ENCODE results near the gene GLIS1. TPM values are rescaled to one million over a fixed set of nuclear protein-coding genes. Genes with fewer than 3 reads are reported as not detected.

The GLIS1 gene
- total RNA-seq, 1 experiment from 2014 or later: 0.71 TPM

DNA sequence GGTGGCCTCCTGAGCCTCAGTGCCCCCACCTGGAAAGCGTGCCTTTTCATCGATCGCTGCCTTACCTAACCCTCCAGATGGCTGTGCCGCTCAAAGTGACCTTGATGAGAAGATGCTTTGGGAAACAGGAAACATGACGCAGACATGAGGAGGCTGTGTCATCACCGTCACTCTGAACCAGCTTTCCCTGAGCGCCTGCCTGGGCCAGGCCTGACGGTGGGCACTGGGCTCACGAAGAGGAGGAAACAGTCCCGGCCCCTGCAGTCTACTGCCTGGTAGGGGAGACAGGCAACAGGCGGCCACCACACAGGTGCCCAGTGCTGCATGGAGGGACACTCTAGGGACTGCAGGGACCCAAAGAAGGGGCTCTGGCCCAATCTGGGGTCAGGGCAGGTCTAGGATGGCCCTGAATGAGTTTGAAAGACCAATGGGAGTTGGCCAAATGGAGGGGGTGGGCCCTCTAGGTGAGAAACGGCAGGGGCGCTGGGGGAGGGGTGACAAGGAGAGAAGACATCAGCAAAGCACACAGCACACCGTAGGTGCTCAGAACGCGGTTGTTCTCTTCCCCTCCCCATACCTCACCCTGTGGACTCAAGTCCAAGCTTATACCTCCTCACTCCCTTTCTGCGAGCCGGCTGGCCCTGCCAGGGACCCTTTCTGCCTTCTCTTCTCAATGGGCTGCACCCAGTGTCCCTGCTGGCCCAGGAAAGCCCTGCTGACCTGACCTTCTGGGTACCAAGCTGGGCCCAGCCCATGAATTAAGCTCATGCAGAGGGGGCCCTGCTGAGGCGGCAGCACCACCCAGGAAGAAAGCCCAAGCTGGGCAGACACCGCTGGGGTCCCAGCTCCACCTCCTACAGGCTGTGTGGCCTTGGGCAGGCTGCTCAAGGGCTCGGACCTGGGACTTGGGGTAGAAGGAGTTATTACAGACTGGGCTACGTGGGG, 44.9 kb downstream of the GLIS1 start:
- peak; percentile 50 for DNase-seq (ENCODE audit: low read depth)

DNA sequence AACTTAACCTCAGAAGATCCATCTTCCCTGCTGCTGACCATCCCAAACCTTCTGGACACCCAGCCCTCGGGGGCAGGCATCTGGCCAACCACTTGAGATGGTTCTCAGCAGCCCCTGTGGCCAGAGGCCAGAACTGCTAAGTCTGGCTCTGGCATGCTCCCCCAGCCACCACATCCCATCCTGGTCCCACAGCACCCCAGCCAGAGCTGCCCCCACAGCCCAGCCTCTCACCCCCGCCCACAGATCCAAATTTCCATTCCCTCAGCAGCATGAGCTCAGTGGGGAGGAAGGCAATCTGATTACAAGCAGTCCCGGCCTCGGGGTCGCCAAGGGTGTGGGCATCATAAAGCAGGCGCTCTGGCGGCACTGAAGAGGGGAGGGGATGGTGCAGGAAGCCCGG, 45.6 kb downstream of the GLIS1 start:
- no peak for DNase-seq (ENCODE audit: low read depth)

DNA sequence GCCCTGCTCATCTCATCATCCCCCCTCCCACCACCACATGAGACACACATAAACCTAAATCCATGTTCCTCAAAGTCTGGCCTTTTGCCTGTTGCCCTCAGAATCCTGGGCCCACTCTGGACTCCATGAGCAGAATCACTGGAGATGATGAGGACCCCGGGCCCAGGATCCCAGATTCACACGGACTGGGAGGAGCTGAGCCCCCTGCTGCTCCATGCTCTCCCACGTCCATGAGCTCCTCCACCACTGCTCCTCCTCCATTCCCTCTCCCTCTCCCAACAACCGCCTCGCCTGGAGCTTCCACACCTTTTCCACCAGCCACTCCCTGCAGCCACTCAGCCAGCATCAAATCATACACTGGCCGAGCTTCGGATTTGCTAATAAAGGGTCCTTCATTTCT, 47.6 kb downstream of the GLIS1 start:
- no peak for DNase-seq (ENCODE audit: low read depth)

DNA sequence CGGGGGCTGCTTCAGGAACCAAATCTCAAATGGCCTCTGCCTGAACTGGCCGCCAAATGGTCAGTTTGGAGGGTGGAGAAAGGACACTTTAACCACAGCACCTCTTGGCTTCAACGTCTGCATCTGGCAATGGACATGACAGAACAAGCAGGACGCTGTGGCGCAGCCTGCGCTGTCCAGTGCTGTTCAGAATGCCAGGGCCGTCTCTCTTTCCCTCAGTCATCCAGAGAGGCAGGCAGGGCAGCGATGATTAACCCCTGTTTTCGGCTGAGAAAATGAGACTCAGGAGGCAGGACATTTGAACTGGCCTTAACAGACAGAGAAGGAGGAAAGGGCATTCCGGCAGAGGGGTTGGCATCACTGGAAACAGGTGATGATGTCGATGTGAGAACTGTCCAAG, 48.6 kb downstream of the GLIS1 start:
- no peak for DNase-seq (ENCODE audit: low read depth)

DNA sequence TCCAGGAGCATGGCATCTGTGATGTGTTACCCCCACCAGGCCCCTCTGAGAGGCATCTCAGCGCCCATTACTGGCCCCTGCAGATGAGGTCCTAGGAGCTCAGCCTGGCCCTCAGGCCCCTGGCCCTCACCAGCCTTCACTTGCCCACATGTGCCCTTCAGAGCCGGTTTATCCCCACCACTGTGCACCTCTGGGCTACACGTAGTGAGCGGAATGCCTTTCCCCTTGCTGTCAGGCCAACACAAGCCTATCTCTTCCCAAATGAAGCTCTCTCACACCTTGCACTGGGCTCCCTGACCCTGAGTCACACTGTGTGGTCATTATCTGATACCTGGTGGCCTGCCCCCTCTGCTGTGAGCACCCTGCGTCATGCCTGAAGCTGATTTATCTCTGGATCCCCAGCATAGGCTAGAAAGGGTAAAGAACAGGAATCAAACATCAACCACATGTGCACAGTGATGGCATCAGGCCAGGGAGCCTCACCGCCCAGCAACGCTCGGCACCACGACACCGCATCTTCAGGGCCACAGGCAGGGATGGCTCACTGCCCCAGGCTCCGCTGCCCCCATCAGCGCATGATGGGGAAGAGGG, 49.1 kb downstream of the GLIS1 start:
- no peak for DNase-seq (ENCODE audit: low read depth)

DNA sequence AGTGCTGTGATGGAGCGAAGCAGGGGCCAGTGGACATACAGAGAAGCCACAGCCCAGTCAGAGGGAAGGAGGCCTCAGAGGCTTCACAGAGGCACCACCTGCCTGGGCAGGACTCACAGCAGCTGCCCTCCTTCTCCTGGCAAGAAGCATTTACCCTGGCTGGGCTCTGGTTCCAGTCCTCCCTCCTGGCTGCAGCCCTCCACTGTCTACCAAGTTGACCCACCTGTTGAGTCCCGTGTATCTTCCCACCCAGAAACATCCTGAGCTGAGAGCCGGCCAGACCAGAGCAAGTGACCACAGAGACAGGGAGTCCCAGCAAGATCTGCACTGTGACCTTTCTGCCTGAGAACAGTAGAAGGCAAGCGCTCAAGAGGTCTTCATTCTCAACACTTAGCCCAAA, 49.7 kb downstream of the GLIS1 start:
- DNase-seq (ENCODE audit: low read depth): no peak

DNA sequence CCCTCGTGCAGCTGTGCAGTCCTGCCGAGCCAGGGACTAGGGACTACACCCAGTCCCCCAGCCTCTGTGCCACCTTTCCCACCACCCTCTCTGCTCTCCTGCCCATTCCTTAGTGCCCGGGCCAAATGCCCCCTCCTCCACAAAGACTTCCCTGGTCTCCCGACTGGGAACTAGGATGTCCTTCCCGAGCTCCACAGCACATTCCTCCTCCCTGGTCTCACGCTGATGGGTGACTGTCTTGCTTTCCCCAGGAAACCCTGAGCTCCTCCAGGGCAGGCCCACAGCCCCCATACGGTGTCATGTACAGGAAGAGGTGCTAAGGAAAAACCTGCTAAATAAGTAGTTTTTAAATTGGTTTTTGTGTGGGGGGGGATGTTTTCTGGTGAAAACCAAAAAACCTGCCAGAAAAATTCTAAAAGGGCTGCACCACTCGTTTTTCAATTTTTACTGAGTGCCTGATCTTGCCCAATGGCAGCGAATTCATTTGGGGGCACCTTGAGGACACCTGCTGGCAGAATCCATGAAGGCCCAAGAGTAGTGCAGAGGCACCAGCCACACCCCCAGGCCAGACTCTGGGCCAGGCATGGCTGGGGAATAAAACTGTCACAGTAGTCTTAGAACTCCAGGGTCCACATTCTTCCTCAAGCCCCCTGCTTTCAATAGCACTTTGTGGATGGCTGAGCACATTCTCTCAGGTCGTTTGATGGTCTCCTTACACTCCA, 50.4 kb downstream of the GLIS1 start:
- DNase-seq (ENCODE audit: low read depth): no peak

DNA sequence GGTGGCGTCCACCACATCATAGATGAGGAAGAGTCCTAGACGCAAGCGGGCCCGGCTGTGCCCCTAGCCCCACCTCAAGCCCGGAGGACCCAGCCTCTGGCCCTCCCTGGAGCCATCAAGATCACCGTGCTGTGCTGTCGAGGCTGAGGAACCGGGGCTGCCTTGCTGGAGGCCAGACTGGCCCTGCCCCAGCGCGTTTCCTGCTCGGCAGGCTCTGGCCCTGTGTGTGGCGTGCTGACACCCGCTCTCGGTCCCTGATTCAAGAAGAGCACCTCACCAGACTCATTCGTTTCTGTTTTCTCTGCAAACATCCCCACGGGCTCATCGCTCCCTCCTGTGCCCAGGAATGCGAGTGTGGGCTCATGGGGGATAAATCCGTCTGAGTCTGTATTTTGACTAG, 51.1 kb downstream of the GLIS1 start:
- no peak for DNase-seq (ENCODE audit: low read depth)

DNA sequence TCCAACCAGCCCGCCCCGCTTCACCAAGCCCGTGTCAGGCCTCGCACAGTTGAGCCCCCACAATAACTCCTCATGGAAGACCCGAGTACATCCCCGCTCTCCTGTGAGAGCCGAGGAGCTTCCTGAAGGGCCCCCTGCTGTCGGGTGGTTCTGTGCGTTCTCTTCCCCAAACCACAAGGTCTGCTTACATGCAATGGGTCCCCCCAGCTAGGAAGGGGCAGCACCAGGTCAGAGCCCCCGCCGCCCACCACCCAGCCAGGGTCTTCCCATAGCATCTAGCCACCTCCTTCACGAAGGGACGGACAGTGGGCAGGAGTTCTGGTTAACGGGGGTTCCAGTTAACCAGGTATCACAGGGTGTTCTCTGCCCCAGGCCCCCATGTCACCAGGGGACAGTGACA, 51.5 kb downstream of the GLIS1 start:
- no peak for DNase-seq (ENCODE audit: low read depth)

DNA sequence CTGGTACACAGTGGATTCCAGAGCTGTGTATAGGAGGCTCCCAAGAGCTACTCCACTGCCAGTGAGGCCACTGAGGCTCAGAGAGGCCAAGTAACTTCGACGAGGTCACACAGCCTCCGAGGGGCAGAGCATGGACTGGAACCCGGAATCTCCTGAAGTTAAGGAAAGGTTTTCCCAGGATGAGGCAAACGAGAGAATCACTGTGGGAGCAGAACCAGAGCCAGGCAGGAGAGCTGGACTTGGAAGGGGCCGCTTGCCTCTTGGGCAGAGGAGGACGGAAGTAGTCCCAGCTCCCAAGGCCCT, 52.0 kb downstream of the GLIS1 start:
- no peak for DNase-seq (ENCODE audit: low read depth)

DNA sequence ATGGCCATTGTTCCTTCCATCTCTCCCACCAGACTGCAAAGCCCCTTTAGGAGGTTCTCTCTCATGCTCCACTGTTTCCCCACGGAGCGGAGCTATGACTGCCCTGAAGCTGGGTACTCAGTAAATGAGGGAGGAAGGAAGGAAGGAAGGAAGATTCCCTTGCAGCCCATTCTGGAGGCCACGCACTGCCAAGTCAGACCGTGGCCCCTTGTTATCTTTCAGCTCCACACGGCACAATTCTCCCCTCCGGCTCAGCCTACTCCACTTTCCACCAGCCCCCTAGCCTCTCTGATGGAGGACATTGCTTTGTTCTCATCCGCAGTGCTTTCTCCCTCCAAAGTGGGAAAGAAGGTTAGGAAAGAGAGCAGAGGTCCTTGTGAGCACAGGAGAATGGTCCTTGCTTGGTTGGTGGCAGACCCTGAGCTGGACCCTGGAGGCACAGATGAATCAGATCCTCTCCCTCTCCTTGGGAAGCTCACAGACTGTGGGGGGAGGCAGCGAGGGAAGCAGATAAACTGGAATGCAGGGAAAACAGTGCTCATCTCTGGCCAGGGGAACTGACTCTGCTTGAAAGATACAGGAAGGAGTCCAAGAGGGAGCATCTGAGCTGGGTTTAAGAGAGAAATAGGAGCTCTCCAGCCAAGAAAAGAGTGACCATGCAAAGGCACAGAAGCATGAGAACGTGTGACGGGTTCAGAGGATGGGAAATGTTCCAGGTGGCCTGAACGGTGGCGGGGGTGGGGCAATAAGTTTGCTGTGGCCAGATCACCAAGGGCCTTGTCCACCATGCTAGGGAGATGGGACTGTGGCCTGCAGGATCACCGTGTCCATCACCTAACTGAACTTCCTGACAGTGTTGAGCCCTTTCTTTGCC, 52.6 kb downstream of the GLIS1 start:
- peak; percentile 23 for DNase-seq (ENCODE audit: low read depth)

DNA sequence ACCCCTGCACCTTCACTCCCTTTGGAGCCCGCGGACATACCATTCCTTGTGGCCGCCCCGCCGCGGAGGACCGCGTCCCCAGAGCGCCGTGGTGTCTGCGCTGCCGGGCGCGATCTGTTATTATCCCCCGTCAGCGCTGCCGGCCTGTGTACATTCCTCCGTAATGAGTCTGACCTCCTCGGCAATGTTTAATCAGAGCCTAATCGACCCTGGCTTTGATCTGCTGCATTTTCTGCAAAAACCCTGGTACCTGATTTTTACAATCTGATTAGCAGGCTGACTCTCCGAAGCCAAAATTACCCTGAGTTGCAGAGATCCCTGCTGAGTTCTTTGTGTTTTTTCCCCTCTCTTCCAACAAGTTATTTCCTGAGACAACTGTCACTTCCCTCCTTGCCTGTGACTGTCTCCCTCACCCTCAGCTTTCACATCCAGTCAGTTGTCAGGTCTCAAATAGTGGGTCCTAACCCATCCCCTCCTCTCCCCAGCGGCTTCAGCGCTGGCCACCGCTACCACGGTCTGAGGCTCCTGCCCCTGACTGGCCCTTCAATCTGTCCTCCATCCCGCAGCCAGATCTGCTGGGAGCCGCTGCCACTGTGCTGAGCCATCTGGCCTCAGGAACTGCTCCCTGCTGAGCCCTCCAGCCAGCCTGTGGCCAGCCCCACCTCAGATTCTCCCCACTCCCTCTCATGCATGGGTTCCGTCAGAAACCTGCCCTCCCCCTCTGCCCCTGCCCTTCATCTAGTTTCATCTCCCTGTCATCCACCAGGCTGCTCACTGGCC, 53.5 kb downstream of the GLIS1 start:
- peak; percentile 52 for DNase-seq (ENCODE audit: low read depth)

DNA sequence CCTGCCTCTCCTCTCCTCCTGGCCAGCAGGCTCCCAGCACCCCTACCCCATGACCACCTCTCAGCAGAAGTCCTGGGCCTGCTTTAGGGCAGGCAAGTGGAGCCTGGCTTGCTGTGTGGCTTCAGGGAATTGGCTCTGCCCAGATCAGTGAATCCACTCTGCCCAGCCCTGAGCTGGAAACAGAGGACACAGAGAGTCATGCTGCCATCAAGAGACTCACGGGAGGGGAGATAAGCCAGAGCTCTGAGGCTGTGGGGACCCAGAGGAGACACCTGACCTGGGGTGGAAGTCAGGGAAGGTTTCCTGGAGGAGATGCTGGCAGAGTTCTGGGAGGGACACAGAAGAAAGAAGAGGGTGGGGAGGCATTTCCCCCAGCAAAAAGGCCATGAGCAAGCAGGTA, 54.2 kb downstream of the GLIS1 start:
- DNase-seq (ENCODE audit: low read depth): no peak

DNA sequence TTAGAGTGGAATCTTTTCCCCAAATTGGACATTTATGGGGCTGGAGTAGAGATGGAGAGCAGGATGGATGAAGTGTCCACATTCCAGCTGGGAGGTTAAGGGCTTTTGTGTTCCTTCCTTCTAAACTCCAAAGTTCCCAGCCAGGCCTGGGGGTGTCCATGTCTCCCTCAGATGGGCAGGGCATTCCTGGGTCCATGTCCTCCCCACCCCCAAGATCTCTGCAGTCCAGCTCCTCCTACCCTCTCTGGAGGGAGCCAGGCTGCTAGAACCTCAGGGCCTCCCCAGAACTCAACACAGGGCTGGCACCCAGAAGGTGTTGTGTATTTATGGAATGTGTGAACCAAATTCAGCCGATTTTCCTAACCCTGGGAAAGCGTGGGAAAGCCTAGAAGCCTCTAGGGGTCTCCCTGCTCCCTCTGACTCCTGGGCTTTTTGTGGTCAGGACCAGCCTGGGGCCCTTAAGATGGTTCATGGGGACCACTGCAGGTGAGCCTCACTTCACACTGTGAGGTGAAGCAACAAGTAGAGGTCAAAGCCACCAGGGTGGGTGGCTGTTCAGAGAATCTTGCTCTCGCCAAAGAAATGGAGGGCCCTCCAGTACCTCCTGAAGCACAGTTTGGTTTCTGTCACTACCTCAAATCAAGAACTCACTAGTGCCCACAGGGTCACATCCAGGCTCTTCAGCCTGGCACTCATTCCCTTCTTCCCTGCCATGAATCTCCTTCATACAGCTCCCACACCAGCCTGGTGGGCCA, 54.8 kb downstream of the GLIS1 start:
- no peak for DNase-seq (ENCODE audit: low read depth)

DNA sequence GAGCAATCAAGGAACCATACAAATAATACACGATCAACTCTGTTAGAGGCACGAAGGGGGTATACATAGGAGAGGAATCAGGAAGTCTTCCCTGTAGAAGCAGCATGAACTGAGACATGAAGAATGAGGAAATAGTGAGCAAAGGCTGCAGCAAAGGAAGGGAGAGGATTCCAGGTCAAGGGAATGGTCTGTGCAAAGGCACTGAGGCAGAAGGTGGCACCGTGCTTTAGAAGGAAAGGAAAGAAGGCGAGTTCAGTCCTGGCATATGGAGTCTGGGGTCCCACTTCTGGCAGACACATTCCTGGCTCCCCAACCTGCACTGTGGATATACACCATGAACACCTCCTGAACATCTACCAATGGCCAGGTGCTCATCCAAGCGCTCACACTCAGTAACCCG, 56.1 kb downstream of the GLIS1 start:
- no peak for DNase-seq (ENCODE audit: low read depth)

DNA sequence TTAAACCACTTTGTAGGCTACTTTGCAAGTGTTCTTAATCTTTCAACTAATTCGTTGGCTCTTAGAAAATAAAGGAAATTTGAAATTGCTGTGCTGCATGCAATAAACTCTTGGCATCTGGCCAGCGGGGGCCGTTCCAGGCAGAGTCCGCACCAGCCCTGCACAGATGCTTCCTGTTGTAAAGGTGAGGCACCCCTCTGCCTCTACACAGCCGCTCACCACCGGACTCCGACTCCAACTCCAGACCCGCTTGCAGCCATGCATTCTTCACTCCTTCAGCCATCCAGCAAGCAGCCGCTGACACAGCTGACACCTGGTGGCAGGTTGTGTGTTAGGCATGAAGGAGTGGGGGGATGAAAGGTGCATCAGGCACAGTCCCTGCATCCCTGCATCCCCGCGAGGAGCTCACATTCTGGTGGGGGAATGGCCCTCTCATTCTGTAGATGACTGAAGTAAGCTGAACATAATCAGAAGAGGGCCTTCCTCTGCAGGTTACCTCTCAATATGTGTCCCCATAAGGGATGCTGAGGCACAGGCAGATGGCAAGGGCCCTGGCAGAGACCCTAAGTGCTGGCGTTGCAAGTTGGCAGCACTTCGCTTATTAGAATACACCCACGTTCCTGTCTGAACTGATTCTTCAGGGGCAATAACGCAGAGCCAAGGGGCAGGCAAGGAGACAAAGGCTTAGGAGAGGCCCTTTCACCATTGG, 56.8 kb downstream of the GLIS1 start:
- DNase-seq (ENCODE audit: low read depth): peak; percentile 13

DNA sequence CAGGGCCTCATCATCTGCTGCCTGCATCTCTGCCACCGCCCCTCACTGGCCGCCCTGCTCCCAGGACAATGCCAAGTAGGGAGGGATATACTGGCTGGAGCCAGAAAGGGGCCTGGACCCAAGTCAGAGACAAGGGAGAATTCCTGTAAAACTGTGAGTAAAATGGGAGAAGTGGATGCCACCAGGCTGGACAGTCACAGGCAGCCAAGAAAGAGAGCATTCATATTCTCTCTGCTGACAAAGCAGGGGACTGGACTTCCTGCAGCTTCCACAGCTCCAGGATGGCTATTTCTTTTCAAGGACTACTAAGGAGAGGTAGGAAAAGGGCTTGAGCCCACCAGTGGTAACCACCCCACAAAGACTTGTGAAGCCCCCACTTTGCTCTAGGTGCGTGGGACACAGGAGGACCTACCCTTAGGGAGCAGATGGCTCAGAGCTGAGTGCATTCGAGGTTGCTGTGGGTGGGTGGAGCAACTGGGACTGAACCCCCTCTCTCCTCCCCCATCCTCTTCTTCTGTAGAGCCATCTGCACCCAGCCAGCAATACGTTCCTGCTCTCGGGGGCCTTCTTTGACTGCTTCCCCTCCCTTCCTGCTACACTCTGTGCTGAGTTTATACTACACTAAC, 57.5 kb downstream of the GLIS1 start:
- no peak for DNase-seq (ENCODE audit: low read depth)

DNA sequence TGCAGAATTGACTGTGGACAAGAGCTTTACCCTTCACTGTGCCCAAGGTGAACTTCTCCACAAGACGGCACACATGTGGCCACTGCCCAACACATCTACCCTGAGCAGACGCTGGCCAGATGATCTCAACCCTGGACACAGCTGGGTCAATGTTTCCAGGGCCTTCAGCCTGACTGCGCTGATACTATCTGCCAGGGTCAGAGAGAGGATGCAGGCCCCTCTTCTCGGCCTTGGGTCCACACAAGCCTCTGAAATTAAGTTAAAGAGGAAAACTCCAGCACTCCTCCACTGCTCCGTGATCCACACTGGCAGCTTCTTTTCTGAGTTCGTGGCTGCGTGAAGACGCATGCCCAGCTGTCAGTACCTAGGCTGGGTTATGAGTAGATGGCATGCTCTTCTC, 58.1 kb downstream of the GLIS1 start:
- no peak for DNase-seq (ENCODE audit: low read depth)

Measured in HT1080 (cell line).